K562 (cell line): ENCODE data around the gene SYNJ2. TPM values are rescaled to one million over a fixed set of nuclear protein-coding genes. Genes with fewer than 3 reads are reported as not detected.

Experiments
- ATAC-seq: fragments of 200-7000 bp; cut with Tn5 transposase; 3 replicates; pipeline ENCODE4 v1.9.1; 2020; ENCODE audit warnings: moderate library complexity
- BruUV-seq: library from RNA; stranded (reverse); fragments of 400-500 nt; replicated peaks from 2 replicates; lab custom pipeline; 2021; lab: Mats Ljungman, UMichigan
- CTCF ChIA-PET: fragments of 300-600 bp; formaldehyde crosslinking; extraction: SDS; loops from one replicate; lab custom pipeline; 2021; ENCODE audit warnings: low intra/inter-chr PET ratio; lab: Yijun Ruan, JAX
- POLR2A ChIA-PET: fragments of 300-600, 350-650 bp; sonication (Branson Sonifier 250); formaldehyde crosslinking; extraction: SDS; loops from one replicate; lab custom pipeline; 2021; ENCODE audit warnings: antibody characterized with exemption, inconsistent platforms; lab: Yijun Ruan, JAX
- DNase-seq, 4 experiments: peaks; one replicate each; pipeline versions ENCODE4 v3.0.0 to v3.0.0-alpha.2; 2011 to 2018; ENCODE audit warnings: low spot score in 3 of 4, mixed read lengths in 3 of 4; ENCODE audit errors: extremely low read depth in 1 of 4
- FAIRE-seq: peaks from 2 replicates; lab custom pipeline; 2011; peaks lifted over from hg19 to GRCh38; lab: Jason Lieb, UNC
- H2AFZ ChIP-seq: 2 replicates; pipeline ENCODE4 v1.6.0; 2011; ENCODE audit warnings: low read depth, low read length, control low read depth, inconsistent platforms
- H3K27ac ChIP-seq: fragments of 200-600 bp; 3 replicates; pipeline ENCODE4 v1.8.0; 2011; ENCODE audit warnings: low read depth, mild to moderate bottlenecking, control low read depth, inconsistent platforms, low read length, moderate library complexity, mixed read lengths; ENCODE audit errors: extremely low read depth
- H3K27me3 ChIP-seq, 2 experiments: fragments of 300-600 bp in 1 of 2; 2 replicates in 1 of 2; 3 replicates in 1 of 2; pipeline versions ENCODE4 v1.6.0 to v1.8.0; 2011; ENCODE audit warnings: inconsistent platforms in 2 of 2, low read length in 2 of 2, mild to moderate bottlenecking in 1 of 2, mixed read lengths in 1 of 2, moderate library complexity in 1 of 2; ENCODE audit not compliant: control insufficient read depth in 2 of 2, insufficient read depth in 2 of 2
- H3K36me3 ChIP-seq: fragments of 300-600 bp; 3 replicates; pipeline ENCODE4 v1.8.0; 2011; ENCODE audit warnings: mild to moderate bottlenecking, low read length, inconsistent platforms; ENCODE audit not compliant: control insufficient read depth, insufficient read depth
- H3K4me1 ChIP-seq, 2 experiments: fragments of 200-600 bp in 1 of 2; replicated peaks in 1 of 2; 2 replicates in 1 of 2; 3 replicates in 1 of 2; pipeline versions ENCODE4 v1.5.1 to v1.8.0; 2011; ENCODE audit warnings: inconsistent platforms in 2 of 2, low read length in 2 of 2, mild to moderate bottlenecking in 1 of 2, mixed read lengths in 1 of 2, moderate library complexity in 1 of 2; ENCODE audit not compliant: control insufficient read depth in 2 of 2, insufficient read depth in 2 of 2
- H3K4me2 ChIP-seq: 2 replicates; pipeline ENCODE4 v1.6.1; 2011; ENCODE audit warnings: low read length, control low read depth, inconsistent platforms, mixed read lengths; ENCODE audit not compliant: insufficient read depth
- H3K4me3 ChIP-seq: fragments of 200-600 bp; sonication (generic), shearing (Covaris generic); 2 replicates; pipeline ENCODE4 v1.5.1; 2016; ENCODE audit warnings: control low read depth, inconsistent platforms
- H3K79me2 ChIP-seq: fragments of 200-600 bp; 3 replicates; pipeline ENCODE4 v1.8.0; 2011; ENCODE audit warnings: low read length, inconsistent platforms; ENCODE audit not compliant: control insufficient read depth, insufficient read depth
- H3K9ac ChIP-seq, 2 experiments: 2 replicates each; pipeline versions ENCODE4 v1.6.0 to v1.6.1; 2011; ENCODE audit warnings: low read depth in 2 of 2, low read length in 2 of 2, control low read depth in 1 of 2, inconsistent platforms in 1 of 2, mild to moderate bottlenecking in 1 of 2, mixed read lengths in 1 of 2; ENCODE audit not compliant: insufficient read depth in 1 of 2
- H3K9me1 ChIP-seq: one replicate; pipeline ENCODE4 v1.6.0; 2011; ENCODE audit warnings: inconsistent platforms, mild to moderate bottlenecking, low read length, moderate library complexity; ENCODE audit not compliant: control insufficient read depth, insufficient read depth
- H3K9me3 ChIP-seq: replicated peaks from 2 replicates; pipeline ENCODE4 v1.5.1; 2011; ENCODE audit warnings: low read depth, low read length, inconsistent platforms; ENCODE audit not compliant: control insufficient read depth, insufficient read depth
- H4K20me1 ChIP-seq: replicated peaks from 2 replicates; pipeline ENCODE4 v1.6.1; 2011; ENCODE audit warnings: low read length, inconsistent platforms, mixed read lengths; ENCODE audit not compliant: control insufficient read depth, insufficient read depth
- CC2D1A ChIP-seq: fragments of 450-650 bp; IDR thresholded peaks from 2 replicates; pipeline ENCODE4 v1.6.1; 2017; ENCODE audit warnings: mild to moderate bottlenecking
- ESRRA ChIP-seq: fragments of 450-650 bp; IDR thresholded peaks from 2 replicates; pipeline ENCODE4 v1.6.1; 2014; ENCODE audit warnings: low read depth, mild to moderate bottlenecking, moderate library complexity, borderline replicate concordance
- KDM5B ChIP-seq: fragments of 200-600 bp; sonication (generic); IDR thresholded peaks from 2 replicates; pipeline ENCODE4 v1.6.1; 2012; ENCODE audit warnings: low read depth, mild to moderate bottlenecking, moderate library complexity, low read length, control low read depth, inconsistent platforms; ENCODE audit not compliant: insufficient replicate concordance
- NR2C1 ChIP-seq, 2 experiments: fragments of 450-650 bp; IDR thresholded peaks; 2 replicates each; pipeline ENCODE4 v1.6.1; 2017; ENCODE audit warnings: mild to moderate bottlenecking in 2 of 2, antibody characterized with exemption in 1 of 2, inconsistent platforms in 1 of 2, missing compliant biosample characterization in 1 of 2, missing genetic modification characterization in 1 of 2
- POLR2G ChIP-seq: fragments of 200-400 bp; formaldehyde crosslinking; IDR thresholded peaks from 2 replicates; pipeline ENCODE4 v1.6.1; 2017; ENCODE audit warnings: low read depth, mild to moderate bottlenecking, antibody characterized with exemption, low read length, moderate library complexity
- RBFOX2 ChIP-seq: fragments of 200-400 bp; formaldehyde crosslinking; IDR thresholded peaks from 2 replicates; pipeline ENCODE4 v1.6.1; 2017; ENCODE audit warnings: low read depth, mild to moderate bottlenecking, low read length, moderate library complexity
- SRSF1 ChIP-seq: fragments of 200-400 bp; formaldehyde crosslinking; IDR thresholded peaks from 2 replicates; pipeline ENCODE4 v1.6.1; 2017; ENCODE audit warnings: mild to moderate bottlenecking, low read depth, low read length, moderate library complexity
- YY1 ChIP-seq, 3 experiments: IDR thresholded peaks; 2 replicates each; pipeline ENCODE4 v1.6.1; 2011; ENCODE audit warnings: low read length in 2 of 3, mild to moderate bottlenecking in 2 of 3, moderate library complexity in 2 of 3, borderline replicate concordance in 1 of 3, control low read depth in 1 of 3, low read depth in 1 of 3; ENCODE audit not compliant: insufficient read depth in 3 of 3, insufficient replicate concordance in 2 of 3, control insufficient read depth in 1 of 3, insufficient read length in 1 of 3; ENCODE audit errors: extremely low read depth in 1 of 3
- ZNF830 ChIP-seq: fragments of 250-450 bp; sonication (Bioruptor Pico); IDR thresholded peaks from 2 replicates; pipeline ENCODE4 v1.5.0; 2021; ENCODE audit warnings: mild to moderate bottlenecking
- WGBS: fragments of 100-300 bp; shearing (Covaris generic); methylation state at CpG from one replicate; pipeline ENCODE4 v1.1.6; 2016; ENCODE audit warnings: low coverage, mixed read lengths; ENCODE audit not compliant: insufficient coverage; ENCODE audit errors: missing lambda C conversion rate; 5-methylcytosine and 5-hydroxymethylcytosine counted together
- in situ Hi-C: fragments of 300-500 bp; cut with MboI; formaldehyde crosslinking; loops from 4 replicates; pipeline ENCODE4 v1.15.0; 2018; ENCODE audit warnings: inconsistent platforms, mixed read lengths
- intact Hi-C: fragments of 100-400 bp; cut with micrococcal nuclease; formaldehyde crosslinking; loops from 2 replicates; pipeline ENCODE4 v1.14.2; 2022
- polyA plus RNA-seq, 8 experiments: library from polyadenylated mRNA; depleted of rRNA in 4 of 8; stranded (reverse) in 5 of 8; unstranded in 3 of 8; fragments of >200 nt; fragmentation: Nextera tagmentation in 2 of 8; fragmentation: Illumina TruSeq in 1 of 8; extraction: Ambion mirVana in 2 of 8; extraction: Trizol in 1 of 8; gene quantifications; 2 replicates each; pipeline versions ENCODE4 v1.2.1 to v1.2.3, GENCODE V29; 2011 to 2014; ENCODE audit warnings: inconsistent platforms in 1 of 8, missing spikeins in 1 of 8
- total RNA-seq, 7 experiments: library from RNA; depleted of rRNA in 6 of 7; stranded (reverse); fragments of >200 nt in 6 of 7; fragmentation: Illumina TruSeq in 2 of 7; extraction: Trizol in 2 of 7; gene quantifications; 2 replicates each; pipeline versions ENCODE4 v1.2.1 to v1.2.3, GENCODE V29; 2011 to 2021; ENCODE audit warnings: low replicate concordance in 1 of 7

The SYNJ2 gene
- total and polyA plus RNA-seq, 9 of the 15 experiments (the other 6 are each of a cell fraction or from before 2014, with no cell fraction given), result 3.0 to 27.7 (median 17.8) TPM

DNA sequence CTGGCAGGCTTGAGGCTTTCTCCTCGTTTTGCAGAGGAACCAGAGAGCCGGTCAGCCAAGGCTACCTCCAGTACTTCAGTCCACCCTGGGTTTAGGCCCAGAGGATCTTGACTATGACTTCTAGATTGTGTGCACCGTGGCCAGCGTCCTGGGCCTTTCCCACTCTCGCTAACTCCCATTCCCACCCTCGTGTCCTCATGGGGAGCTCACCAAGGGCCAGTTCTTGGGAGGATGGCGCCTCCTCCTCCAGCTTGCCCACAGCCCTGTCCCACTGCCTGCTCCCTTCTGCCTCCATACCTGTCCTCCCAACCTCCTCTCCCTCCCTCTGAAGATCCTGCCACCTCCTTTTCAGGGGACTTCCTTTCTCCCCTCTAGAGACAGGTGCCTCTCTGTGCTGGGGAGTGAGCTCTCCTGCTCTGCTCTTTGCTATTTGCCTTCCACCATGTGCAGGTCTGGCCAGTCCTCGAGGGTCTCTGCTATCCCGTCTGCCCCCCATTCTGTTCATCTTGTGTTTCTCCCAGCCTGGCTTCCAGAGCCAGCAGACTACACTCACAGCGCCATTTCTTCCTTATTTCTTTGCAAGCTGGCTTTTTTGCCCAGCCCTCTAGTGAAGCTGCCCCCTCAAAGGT, 4.4 kb upstream of the SYNJ2 start:
- no peak for ATAC-seq
- ChIA-PET POLR2A (interaction anchor here (0.6 to 2.2 kb wide), 4 partner anchors 11 to 1797 kb away, joined by 3 to 9 read pairs (median 4); no protein-coding TSS in a partner anchor), CTCF (no interaction called here)
- BruUV-seq, result no TSS peak
- no peak for DNase-seq
- H3K4me1 ChIP-seq, result peaks cover 15 to 29% of the 10 kb centered on the region in 2 experiments; a peak in 4 of 5 replicates
- intact Hi-C loops (no loop called here), in situ Hi-C loops (no loop called here)
- peak overlapping the region in 1 of 2 experiments; percentile 30; a peak in 2 of 4 replicates for H3K9ac ChIP-seq
- peak overlapping the region; percentile 63 for H2AFZ ChIP-seq
- no peak overlapping the region for H3K4me2 ChIP-seq
- H3K27me3 ChIP-seq, result no peaks in the 10 kb centered on the region
- TF ChIP-seq POLR2G (peak; percentile 13; the same call in 1 of the 2 replicates), YY1 (IDR thresholded peaks at IDR 0.05; ENCODE audit: borderline replicate concordance in 1 of 3, control insufficient read depth in 1 of 3, extremely low read depth in 1 of 3, insufficient read depth in 3 of 3, insufficient read length in 1 of 3, insufficient replicate concordance in 2 of 3, low read depth in 1 of 3, low read length in 2 of 3) (no peak), CC2D1A (no peak), KDM5B (no peak), ZNF830 (CRISPR knock-in tag) (no peak), ESRRA (no peak), RBFOX2 (peak; percentile 39; the same call in 1 of the 2 replicates), SRSF1 (no peak), NR2C1 (IDR thresholded peaks at IDR 0.05) (no peak), NR2C1 (tag; IDR thresholded peaks at IDR 0.05) (no peak)
- 62% methylated on average over 10 of the region's 10 CpGs for WGBS
- H3K27ac ChIP-seq, result no peak overlapping the region
- H4K20me1 ChIP-seq, result no peaks in the 10 kb centered on the region
- no peak for FAIRE-seq
- no peak overlapping the region for H3K4me3 ChIP-seq
- H3K36me3 ChIP-seq, result no peaks in the 10 kb centered on the region
- no peaks in the 10 kb centered on the region for H3K9me1 ChIP-seq
- H3K79me2 ChIP-seq, result peaks cover 5% of the 10 kb centered on the region
- H3K9me3 ChIP-seq, result no peaks in the 10 kb centered on the region
